GM19467 (cell line): ENCODE measurements around the gene ZFP62.

Experiments
- ATAC-seq: cut with Tn5 transposase; IDR thresholded peaks from one replicate; pipeline ENCODE4 v1.9.1; 2021; ENCODE audit warnings: mild to moderate bottlenecking, moderate library complexity; ENCODE audit not compliant: unreplicated experiment

Gene ZFP62

GRCh38 chr5:180811623-180812124 is 49.4 kb downstream of the ZFP62 start:
- ATAC-seq: no peak

DNA sequence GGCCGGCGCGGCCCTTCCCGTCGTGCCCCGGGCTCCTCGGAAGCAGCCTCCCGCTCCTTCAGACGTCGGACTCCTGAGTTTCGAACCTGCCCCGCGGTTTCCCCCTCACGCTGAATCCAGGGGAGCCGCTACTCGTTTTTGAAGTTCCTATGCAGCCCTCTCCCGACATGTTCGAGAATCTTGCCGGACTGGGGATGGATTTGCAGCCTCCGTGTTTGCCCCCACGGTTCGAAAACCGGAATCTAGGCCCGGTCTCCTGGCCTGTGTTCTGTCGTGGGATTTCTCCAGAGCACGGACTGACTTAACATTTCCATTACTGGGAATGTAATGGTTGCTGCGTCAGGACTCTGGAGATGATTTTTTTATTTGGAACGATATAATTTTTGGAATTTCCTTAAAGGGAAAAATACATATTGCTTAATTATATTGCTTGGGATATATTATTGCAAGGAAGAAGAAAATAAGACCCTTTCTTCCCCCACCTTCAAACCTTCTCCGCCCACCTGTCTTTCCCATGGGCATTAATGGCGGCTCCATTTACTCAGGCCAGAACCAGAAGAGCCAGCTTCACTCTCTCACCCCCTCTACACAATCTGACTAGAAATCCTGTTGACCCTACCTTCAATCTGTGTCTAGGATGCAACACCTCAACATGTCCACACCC is 50.0 kb downstream of the ZFP62 start:
- no peak for ATAC-seq

DNA sequence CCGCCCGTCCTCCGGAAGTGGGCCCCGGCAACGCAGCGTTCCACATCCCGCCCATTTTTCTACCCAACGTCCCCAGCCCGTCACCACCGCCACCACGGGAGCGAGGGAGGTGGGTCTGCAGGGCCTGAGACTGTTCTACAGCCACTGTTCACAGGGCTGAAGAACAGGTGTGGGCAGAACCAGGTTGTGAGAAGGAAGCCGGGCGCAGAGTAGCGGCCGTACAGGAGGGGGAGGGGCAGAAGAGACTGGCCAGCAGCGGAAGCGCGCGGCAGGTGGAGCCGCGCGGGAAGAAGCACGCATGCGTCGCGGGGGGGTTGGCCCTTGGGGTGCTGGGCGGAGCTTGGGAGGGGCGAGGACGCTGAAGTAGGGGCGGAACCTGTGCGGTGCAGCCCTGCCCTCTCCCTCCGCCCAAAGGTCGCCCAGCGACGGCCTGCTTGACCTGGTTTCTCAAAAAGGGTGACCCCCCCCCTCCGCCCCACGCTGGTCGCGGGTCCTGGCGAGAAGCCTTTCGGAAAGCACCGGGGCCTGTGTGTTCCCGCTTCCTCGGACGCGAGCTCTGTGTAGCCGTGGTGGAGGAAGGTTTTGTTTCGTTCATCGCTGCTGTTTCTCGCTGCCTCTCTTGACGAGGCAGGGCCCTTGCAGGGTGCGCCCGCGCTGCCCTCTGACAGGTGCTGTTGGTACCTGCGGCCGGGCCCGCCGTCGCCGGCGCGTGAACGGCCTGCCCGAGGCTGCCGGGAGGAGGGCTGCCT is 50.7 kb downstream of the ZFP62 start:
- peak; percentile 64 for ATAC-seq

DNA sequence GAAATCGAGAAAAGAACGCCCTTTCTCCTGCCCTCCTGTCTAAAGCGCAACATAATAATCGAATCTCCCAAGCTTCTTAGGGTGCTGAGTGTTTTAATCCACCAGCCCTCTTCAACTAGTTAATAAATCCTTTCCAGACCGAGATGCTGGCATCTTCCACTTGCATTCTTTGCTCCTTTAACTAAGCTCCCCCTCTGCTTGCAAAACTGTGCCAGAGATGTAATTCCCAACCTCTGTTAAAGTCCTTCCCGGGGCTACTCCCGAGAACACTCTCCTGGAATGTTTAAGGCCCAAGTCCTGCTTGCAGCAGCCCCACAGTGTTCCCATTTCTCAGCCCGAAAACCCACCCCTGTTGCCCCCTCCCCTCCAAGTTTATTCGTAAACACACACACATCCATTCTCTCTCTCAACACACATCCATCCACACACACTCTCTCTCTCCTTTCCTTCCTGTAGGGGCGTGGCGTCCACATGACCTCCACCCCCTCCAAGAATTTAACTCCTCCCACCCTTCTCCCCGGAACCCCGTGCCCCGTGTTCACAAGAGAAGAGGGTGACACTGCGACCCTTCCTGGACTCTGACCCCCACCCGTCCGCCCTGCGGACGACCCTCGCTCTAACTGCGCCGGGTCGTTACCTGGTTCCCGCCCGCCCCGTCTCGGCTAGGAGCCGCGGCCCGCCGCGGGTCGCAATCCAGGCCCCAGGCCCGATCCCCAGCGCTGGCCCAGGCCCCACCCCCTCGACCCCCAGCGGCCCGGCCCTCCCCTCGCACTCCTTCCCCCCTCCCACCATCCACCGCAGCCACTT is 51.5 kb downstream of the ZFP62 start:
- ATAC-seq: peak; percentile 48

DNA sequence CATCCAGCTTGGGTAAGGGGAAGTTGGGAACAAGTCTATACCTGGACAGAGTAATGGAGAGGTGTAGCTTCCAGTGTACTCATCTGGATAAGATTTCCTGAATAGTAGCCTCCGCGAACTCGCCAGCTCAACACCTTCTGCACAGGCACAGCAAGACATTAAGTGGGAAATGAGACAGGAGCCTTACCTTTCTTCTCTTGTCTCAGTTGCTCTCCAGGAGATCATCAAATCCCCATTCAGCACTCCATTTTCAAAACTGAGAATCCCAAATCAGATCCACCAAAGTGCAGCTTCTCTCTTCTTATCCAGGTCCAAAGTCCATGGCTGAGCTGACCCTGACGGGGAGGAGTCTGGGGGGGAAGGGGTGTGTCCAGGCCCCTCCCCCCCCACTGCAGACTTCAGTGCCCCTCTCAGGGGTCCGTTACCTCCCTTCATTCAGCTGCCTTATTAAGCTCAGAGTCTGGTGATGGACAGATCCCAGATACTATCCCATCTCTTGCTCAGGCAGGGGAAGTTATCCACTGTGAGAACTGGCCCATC is 52.5 kb downstream of the ZFP62 start:
- no peak for ATAC-seq

GRCh38 chr5:180807654-180808414 is 53.2 kb downstream of the ZFP62 start:
- ATAC-seq: no peak

- no peak for ATAC-seq
These were observed 54.0 kb downstream of the ZFP62 start for GRCh38 chr5:180807046-180807445.

GRCh38 chr5:180806351-180807011 is 54.6 kb downstream of the ZFP62 start:
- no peak for ATAC-seq

DNA sequence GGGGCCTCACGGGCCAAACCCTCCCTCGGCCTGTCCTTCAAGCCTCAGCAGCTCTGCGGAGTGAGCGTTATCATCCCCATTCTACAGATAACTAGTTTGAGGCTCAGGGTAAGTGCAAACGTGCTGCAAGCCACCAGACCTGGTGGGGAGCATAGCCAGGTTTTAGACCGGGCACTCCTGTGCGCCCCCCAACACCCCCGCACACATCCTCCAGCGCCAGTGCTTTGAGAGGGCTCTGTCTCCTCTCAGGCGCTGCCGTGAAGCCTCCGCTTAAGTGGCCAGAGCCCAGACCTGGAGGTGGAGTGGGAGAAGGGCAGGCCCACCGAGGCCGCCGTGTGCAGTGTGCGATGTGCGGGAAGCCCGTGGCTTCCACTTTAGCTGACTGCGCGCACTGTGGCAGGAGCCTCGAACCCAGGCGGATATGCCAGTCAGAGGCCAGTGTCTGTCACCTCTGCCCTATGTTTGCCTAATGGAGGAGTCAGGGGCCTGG is 56.9 kb downstream of the ZFP62 start:
- ATAC-seq: no peak

- peak; percentile 56 for ATAC-seq
These were observed 57.6 kb downstream of the ZFP62 start for GRCh38 chr5:180803181-180804128.

DNA sequence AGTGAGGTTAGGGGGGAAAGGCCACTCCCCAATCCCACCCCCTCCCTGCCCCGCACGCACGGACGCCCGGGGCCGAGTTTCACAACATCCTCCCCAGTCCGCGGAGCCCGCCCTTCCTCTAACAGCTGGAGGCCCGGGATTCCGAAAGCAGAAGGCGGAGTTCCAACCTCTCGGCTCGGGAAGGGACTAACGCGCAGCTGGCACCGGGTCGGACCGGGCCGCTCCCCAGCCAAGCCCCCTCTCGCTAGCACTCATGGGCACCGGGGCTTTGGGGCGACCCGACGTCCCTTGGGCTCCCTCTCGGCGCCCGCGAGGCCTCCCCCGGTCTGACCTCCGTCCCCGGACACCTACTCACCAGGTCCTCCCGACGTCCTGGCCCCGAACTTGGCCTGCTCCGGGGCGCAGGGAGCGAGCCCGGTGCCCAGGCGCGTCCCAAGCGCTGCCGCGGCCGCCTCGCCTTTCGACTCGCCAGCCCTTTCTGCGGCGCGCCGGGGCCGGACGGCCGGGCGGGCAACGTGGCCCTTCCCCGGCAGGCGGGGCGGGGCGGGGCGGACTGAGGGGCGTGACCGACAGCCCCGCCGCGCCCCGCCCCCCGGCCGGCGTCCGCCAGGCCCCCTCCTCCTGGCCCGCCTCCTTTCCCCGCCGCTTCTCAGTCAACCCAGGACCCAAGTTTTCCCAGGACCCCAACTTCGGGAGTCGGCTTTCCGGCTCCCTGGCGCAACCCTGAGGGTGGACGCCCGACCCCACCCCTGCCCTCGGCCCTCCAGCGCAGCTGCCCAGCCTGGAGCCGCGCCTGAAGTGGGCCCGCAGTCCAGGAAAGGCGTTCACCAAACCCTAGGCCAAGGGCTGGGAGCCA is 58.5 kb downstream of the ZFP62 start, which contains the start of gene MGAT1:
Gene MGAT1, minus strand, starts transcription at position 482 of the 856 bp plus-strand sequence. CDS start 9,835 bp downstream, outside the sequence.
- peak; percentile 44 for ATAC-seq

- no peak for ATAC-seq
These were observed 59.3 kb downstream of the ZFP62 start for GRCh38 chr5:180801596-180802324.

DNA sequence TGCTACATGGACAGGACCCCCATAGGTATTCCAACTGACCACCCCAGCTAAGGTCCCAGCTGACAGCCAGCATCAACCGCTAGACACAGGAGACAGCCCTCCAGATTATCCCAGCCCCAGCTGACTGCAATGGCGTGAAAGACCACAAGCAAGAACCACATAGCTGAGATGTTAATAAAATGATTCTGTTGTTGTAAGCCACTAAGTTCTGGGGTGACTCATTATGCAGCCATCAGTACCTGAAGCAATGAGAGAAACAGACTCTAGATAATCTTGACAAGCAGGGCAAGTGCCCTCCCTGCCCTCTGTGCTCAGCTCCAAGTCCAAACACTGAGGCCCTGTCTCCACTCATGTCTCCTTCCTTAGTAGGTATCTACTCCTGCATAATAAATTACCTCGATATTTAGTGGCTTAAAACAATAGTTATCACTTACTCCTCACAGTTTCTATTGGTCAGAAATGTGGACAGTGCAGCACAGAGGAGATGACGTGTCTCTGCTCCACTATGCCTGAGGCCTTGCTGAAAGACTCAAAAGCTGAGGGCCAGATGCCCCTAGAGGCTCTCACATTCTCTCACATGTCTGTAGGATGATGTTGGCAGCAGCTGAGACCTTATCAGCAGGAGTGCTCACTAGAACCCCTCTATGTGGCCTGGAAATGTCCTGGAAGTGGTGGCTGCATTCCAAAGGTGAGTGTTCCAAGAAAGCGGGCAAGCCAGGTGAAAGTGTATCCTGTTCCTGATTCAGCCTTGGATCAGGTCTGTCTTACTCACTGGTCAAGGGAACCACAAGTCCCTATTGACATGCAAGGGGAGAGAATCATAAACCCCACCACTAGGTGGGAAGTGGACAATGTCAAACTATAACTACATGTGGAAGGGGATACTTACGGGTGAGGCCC is 60.9 kb downstream of the ZFP62 start:
- no peak for ATAC-seq

- ATAC-seq: no peak
These were observed 61.9 kb downstream of the ZFP62 start for GRCh38 chr5:180799194-180799593.

GRCh38 chr5:180798193-180798592 is 62.9 kb downstream of the ZFP62 start:
- ATAC-seq: no peak
